AG04450 (cell line): ENCODE results near the gene SYNGR1. TPM values are rescaled to one million over a fixed set of nuclear protein-coding genes. Genes with fewer than 3 reads are reported as not detected.
A peak's percentile ranks its signal among the peaks of the same experiment; 100 is the strongest.

Experiments used
- CTCF ChIA-PET: fragments of 300-600, 350-600 bp; formaldehyde crosslinking; extraction: SDS; loops from one replicate; lab custom pipeline; 2022; ENCODE audit warnings: antibody characterized with exemption, inconsistent platforms; lab: Charles Lee
- POLR2A ChIA-PET: fragments of 350-600 bp; formaldehyde crosslinking; extraction: SDS; loops from one replicate; lab custom pipeline; 2021; ENCODE audit warnings: antibody characterized with exemption, inconsistent platforms; lab: Yijun Ruan, JAX
- DNase-seq: peaks from one replicate; pipeline ENCODE4 v3.0.0-alpha.2; 2011; ENCODE audit warnings: low read depth, low spot score
- H3K27ac ChIP-seq: one replicate; pipeline ENCODE4 v1.5.1; 2012; ENCODE audit warnings: low read depth, low read length, control low read depth
- H3K27me3 ChIP-seq: one replicate; pipeline ENCODE4 v1.6.0; 2012; ENCODE audit warnings: low read length; ENCODE audit not compliant: control insufficient read depth, insufficient read depth
- H3K4me3 ChIP-seq: 2 replicates; pipeline ENCODE4 v1.5.1; 2011; ENCODE audit warnings: mild to moderate bottlenecking, low read depth, low read length, control low read depth
- H3K9me3 ChIP-seq: 2 replicates; pipeline ENCODE4 v1.5.1; 2012; ENCODE audit warnings: low read length; ENCODE audit not compliant: control insufficient read depth, insufficient read depth
- polyA plus RNA-seq: library from polyadenylated mRNA; depleted of rRNA; stranded (reverse); fragments of >200 nt; gene quantifications from 2 replicates; pipeline ENCODE4 v1.2.3, GENCODE V29; 2011
- TF ChIP-seq, protein P1 (sequence below): IDR thresholded peaks from 2 replicates; pipeline ENCODE4 v1.5.1; 2011; ENCODE audit warnings: low read depth, low read length, control low read depth, inconsistent platforms

Gene SYNGR1
- polyA plus RNA-seq, 1 experiment, result 20.8 TPM

DNA sequence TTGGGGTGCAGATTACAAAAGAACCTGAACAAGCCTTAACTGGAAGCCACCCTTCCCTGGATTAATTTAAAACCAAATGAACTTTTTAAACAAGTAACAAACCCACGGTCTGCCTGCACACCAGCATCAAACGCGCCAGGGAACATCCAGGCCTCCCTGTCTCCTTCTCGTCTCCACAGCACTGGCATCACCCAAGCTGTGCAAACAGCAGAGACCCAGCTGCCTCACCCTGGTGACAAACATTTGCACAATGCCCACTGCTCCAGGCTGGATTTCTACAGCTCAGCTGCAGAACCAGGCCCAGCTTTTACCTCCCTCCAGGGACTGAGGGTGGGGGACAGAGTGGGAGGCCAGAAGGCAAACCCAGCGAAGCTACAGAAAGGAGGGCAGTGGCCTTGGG is 37.4 kb upstream of the SYNGR1 start:
- CTCF ChIA-PET, result interaction anchor here (4.7 kb wide), 1 partner anchor 142 kb away, joined by 59 read pairs; no protein-coding TSS in a partner anchor
- no peak for DNase-seq

DNA sequence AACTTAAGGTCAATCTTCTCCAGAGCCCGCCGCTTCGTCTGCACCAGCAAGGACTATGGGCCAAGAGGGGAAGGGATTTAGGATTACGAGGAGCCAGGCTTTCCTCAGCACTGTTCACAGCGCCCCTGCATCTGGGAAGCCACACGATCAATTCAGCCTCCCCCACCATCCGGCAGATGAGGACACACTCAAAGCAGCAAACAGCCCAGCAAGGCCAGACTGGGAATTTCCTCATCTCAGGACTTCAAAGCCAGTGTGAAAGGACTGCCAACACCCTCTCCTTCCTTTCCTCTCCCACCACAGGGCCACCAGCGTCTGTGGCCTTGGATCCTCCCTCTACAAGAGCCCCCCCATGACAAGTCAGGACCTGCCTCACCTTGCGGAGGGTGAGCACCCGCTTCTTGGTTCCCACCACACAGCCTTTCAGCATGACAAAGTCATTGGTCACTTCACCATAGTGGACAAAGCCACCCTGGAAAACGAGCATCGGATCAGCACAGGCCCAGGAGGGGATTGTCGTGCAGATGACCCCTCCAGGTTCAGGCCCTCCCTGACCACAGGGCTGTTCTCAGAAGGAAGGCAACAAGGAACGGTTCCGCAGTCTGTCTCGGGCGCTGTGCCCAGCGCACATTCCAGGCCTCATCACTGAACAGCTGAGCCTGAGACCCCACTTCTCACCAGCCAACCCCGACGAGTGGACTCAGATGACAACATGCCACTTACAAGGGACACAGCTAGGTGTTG is 36.4 kb upstream of the SYNGR1 start:
- H3K27ac ChIP-seq, result peak overlapping the region; percentile 39
- POLR2A ChIA-PET, result no interaction called here
- no peak for DNase-seq
- TF ChIP-seq, protein P1, sequence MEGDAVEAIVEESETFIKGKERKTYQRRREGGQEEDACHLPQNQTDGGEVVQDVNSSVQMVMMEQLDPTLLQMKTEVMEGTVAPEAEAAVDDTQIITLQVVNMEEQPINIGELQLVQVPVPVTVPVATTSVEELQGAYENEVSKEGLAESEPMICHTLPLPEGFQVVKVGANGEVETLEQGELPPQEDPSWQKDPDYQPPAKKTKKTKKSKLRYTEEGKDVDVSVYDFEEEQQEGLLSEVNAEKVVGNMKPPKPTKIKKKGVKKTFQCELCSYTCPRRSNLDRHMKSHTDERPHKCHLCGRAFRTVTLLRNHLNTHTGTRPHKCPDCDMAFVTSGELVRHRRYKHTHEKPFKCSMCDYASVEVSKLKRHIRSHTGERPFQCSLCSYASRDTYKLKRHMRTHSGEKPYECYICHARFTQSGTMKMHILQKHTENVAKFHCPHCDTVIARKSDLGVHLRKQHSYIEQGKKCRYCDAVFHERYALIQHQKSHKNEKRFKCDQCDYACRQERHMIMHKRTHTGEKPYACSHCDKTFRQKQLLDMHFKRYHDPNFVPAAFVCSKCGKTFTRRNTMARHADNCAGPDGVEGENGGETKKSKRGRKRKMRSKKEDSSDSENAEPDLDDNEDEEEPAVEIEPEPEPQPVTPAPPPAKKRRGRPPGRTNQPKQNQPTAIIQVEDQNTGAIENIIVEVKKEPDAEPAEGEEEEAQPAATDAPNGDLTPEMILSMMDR, result no peak
- H3K4me3 ChIP-seq, result no peak overlapping the region
- H3K27me3 ChIP-seq, result no peaks in the 10 kb centered on the region
- CTCF ChIA-PET, result interaction anchor here (0.6 to 4.7 kb wide), 2 partner anchors 143 to 175 kb away, joined by 4 to 59 read pairs; no protein-coding TSS in a partner anchor
- H3K9me3 ChIP-seq, result no peaks in the 10 kb centered on the region; the same call in 1 of the 2 replicates

More for the DNA sequence above, 37.4 kb upstream of the SYNGR1 start:
- TF ChIP-seq, protein P1, result no peak
- H3K4me3 ChIP-seq, result no peak overlapping the region
- no peaks in the 10 kb centered on the region for H3K27me3 ChIP-seq
- POLR2A ChIA-PET, result interaction anchor here (0.6 to 2.5 kb wide), 3 partner anchors 58 to 137 kb away, joined by 3 to 12 read pairs (median 12); no protein-coding TSS in a partner anchor
- H3K9me3 ChIP-seq, result no peaks in the 10 kb centered on the region; the same call in 1 of the 2 replicates
- H3K27ac ChIP-seq, result peak overlapping the region; percentile 47

DNA sequence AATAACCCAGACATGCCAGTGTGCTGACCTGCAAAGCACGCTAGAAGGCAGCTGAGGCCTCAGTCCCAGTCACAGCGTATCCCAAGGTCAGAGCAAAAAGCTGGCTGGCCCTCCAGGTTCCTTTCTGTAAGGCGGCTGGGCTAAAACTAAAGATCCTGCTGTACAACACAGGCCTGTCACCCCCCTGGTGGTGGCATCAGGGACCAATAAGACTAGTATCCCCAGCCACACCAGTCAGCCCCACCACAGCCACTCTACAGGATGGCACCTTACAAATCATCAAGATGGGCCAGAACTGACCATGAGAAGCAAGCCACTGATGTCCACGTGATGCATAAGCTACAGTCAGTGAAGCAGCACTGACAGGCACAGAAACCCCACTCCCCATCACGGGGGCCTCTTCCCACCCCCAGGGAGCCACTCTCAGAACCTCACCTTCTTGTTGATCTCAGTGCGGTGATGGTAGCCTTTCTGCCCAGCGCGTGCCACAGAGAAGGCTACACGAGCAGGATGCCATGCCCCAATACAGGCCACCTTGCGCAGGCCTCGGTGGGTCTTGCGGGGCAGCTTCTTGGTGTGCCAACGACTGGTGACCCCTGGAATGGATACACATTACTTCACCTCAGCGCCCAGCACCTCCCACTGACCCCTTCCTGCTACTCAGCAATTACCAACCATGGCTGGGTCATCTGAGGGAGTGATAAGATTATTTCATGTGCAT is 35.4 kb upstream of the SYNGR1 start:
- POLR2A ChIA-PET, result interaction anchor here (0.6 kb wide), 1 partner anchor 21 kb away, joined by 4 read pairs; no protein-coding TSS in a partner anchor
- CTCF ChIA-PET, result interaction anchor here (0.8 to 5.6 kb wide), 4 partner anchors 143 to 214 kb away, joined by 3 to 102 read pairs (median 4); no protein-coding TSS in a partner anchor
- Histone ChIP-seq H3K4me3 (peak overlapping the region; percentile 22; the same call in 1 of the 2 replicates), H3K9me3 (no peaks in the 10 kb centered on the region; the same call in 1 of the 2 replicates), H3K27me3 (no peaks in the 10 kb centered on the region), H3K27ac (peak overlapping the region; percentile 31)
- TF ChIP-seq, protein P1, result peak; percentile 25; the same call in 1 of the 2 replicates
- DNase-seq, result no peak

DNA sequence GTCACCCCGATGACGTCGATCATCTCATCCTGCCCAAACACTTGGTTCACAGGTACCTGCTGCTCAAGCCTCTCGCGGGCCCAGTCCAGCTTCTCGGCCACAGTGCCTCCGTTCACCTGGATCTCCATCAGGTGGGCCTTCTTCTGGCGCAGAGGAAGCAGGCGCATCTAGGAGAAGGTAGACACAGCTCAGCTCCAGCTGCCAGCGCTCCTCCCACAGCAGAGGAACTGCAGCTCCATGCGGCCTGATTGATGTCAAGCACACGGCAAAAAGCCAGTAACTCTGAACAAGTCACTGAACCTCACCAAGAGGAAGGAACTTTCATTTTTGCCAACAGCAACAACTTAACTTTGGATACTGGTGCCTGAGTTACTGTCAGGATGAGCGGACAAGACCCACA is 34.4 kb upstream of the SYNGR1 start:
- POLR2A ChIA-PET, result interaction anchor here (0.6 kb wide), 1 partner anchor 43 kb away, joined by 4 read pairs; no protein-coding TSS in a partner anchor
- CTCF ChIA-PET, result interaction anchor here (0.8 to 5.6 kb wide), 9 partner anchors 9 to 213 kb away, joined by 3 to 102 read pairs (median 5); partner anchors contain the start of gene CBX7
- Histone ChIP-seq H3K27me3 (no peaks in the 10 kb centered on the region), H3K27ac (no peak overlapping the region), H3K4me3 (peak overlapping the region; percentile 47), H3K9me3 (no peaks in the 10 kb centered on the region)
- no peak for DNase-seq
- TF ChIP-seq, protein P1, result no peak
